AG10803 (cell line): ENCODE measurements around the gene TEX2.
A peak's percentile ranks its signal among the peaks of the same experiment; 100 is the strongest.

Experiments
- DNase-seq: peaks from one replicate; pipeline ENCODE4 v3.0.0; 2010; ENCODE audit warnings: low read depth
- H3K4me3 ChIP-seq: 2 replicates; pipeline ENCODE4 v1.5.1; 2011; ENCODE audit warnings: mild to moderate bottlenecking, low read length, control low read depth
- CTCF ChIP-seq: conservative IDR thresholded peaks from 2 replicates; pipeline ENCODE4 v1.5.1; 2011; ENCODE audit warnings: mild to moderate bottlenecking, low read length, control low read depth, inconsistent platforms

The TEX2 gene

GRCh38 chr17:64149196-64149595 is 113.9 kb downstream of the TEX2 start:
- DNase-seq, result no peak
- no peak for TF ChIP-seq CTCF
- no peak overlapping the region for H3K4me3 ChIP-seq

GRCh38 chr17:64148699-64149098 is 114.4 kb downstream of the TEX2 start:
- H3K4me3 ChIP-seq, result no peak overlapping the region

GRCh38 chr17:64148017-64148631 is 114.9 kb downstream of the TEX2 start:
- no peak overlapping the region for H3K4me3 ChIP-seq
- TF ChIP-seq CTCF, result no peak
- peak; percentile 42 for DNase-seq

More at GRCh38 chr17:64148699-64149098, 114.4 kb downstream of the TEX2 start:
- DNase-seq, result peak; percentile 29
- TF ChIP-seq CTCF, result no peak

- DNase-seq, result peak; percentile 36
- H3K4me3 ChIP-seq, result peak overlapping the region; percentile 89
- no peak for TF ChIP-seq CTCF
These were observed 115.7 kb downstream of the TEX2 start for GRCh38 chr17:64147110-64148016.

DNA sequence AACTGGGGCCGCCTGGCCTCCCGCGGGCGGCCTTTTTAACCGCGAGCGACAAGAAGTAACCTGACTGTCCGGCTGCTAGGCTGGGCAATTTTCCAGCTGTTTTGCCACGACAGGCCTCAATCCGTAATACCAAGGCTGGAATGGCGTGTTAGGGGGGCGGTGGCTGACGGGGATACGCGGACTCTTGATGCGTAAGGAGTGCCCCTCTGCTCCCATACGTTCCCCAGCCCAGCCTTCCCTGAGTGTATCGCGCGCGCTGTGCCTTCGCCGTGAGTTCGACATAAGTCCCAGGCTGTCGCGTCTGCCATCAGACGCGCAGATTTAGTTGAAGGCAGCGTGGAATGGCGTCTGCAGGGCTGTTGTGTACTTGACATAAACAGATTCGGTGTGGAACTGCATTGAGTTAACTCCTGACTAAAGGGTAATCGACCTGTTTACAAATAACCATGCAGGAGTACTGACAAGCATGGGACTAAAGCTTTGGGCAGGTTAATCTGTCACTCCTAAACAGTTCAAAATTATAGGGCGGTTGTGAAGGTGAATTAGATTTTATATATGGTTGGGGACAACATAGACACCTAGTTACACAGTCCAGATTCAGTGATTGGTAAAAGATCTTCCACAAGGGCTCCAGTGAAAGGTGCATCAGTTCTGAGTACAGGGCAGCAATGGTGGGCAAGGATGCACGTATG is 116.5 kb downstream of the TEX2 start:
- no peak for TF ChIP-seq CTCF
- peak; percentile 74 for DNase-seq
- H3K4me3 ChIP-seq, result peak overlapping the region; percentile 89

DNA sequence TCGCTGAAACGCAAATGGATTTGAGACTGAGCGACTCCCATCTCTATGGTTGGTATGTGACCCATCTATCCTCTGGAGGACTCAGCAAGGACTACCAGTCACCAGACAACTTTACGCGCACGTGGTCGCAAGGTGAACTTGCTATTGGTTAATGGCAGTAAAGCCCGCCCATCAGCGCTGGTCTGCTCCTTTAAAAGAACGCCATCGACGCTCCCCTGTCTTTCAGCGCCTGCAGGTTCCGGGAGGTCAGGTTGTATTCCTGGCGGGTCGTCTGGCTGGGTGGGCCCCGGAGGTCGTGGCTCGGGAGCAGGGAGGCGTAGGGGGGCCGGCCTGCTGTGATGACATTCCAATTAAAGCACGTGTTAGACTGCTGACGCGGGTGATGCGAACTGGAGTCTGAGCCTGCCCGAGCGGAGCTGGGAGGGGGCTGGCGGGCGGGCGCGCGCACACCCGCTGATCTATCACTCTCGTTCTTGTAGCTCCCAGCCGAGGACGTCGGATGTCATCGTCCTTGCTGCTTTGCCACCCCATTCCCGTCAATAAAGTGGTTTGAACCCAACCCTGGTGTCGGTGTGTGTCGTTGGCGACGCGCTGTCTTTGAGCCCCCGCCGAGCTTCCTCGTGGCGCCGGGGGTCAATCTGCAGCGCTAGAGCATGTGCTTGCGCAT is 117.2 kb downstream of the TEX2 start:
- peak overlapping the region; percentile 89 for H3K4me3 ChIP-seq
- peak; percentile 100 for DNase-seq
- no peak; the same call in 1 of the 2 replicates for TF ChIP-seq CTCF
